ENCODE results near the gene NR6A1.

GRCh38 chr9:124767821-124768220, 3.3 kb downstream of the NR6A1 start:
- TF ChIP-seq, protein P1, sequence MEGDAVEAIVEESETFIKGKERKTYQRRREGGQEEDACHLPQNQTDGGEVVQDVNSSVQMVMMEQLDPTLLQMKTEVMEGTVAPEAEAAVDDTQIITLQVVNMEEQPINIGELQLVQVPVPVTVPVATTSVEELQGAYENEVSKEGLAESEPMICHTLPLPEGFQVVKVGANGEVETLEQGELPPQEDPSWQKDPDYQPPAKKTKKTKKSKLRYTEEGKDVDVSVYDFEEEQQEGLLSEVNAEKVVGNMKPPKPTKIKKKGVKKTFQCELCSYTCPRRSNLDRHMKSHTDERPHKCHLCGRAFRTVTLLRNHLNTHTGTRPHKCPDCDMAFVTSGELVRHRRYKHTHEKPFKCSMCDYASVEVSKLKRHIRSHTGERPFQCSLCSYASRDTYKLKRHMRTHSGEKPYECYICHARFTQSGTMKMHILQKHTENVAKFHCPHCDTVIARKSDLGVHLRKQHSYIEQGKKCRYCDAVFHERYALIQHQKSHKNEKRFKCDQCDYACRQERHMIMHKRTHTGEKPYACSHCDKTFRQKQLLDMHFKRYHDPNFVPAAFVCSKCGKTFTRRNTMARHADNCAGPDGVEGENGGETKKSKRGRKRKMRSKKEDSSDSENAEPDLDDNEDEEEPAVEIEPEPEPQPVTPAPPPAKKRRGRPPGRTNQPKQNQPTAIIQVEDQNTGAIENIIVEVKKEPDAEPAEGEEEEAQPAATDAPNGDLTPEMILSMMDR (conservative IDR thresholded peaks at IDR 0.05 in 1 of 2, IDR thresholded peaks at IDR 0.05 in 1 of 2; ENCODE audit: extremely low read depth in 1 of 2, insufficient read depth in 1 of 2, low read depth in 1 of 2, low read length in 2 of 2), result no peak
- TF ChIP-seq EZH2 (IDR thresholded peaks at IDR 0.05; ENCODE audit: borderline replicate concordance, low read length), result no peak

Data from mammary epithelial cell (primary cell).